Upper lobe of left lung (tissue), 6 donors: ENCODE measurements around the gene GGTLC3. TPM values are rescaled to one million over a fixed set of nuclear protein-coding genes. Genes with fewer than 3 reads are reported as not detected.
A peak's percentile ranks its signal among the peaks of the same experiment; 100 is the strongest.
"Not testable (repeated sequence)": the region's sequence is repeated elsewhere in the genome, so short reads cannot be mapped to it uniquely, and the experiment has no call there.

Source experiments
- ATAC-seq, 2 donors: fragments of 200-7000 bp; cut with Tn5 transposase; one replicate each; pipeline ENCODE4 v1.9.1; 2022; ENCODE audit warnings: mild to moderate bottlenecking in 2 of 2, moderate library complexity in 2 of 2; ENCODE audit not compliant: low FRiP score in 2 of 2
- DNase-seq, 2 donors: peaks; one replicate each; pipeline ENCODE4 v3.0.0-alpha.2; 2019 to 2020
- H3K27ac ChIP-seq, 4 donors: fragments of 200-600 bp; sonication (generic); one replicate each; pipeline ENCODE4 v1.5.1; 2016 to 2019
- H3K27me3 ChIP-seq, 4 donors: fragments of 200-600 bp; sonication (generic); one replicate each; pipeline ENCODE4 v1.5.1; 2017 to 2019
- H3K36me3 ChIP-seq, 4 donors: fragments of 200-600 bp; sonication (generic); one replicate each; pipeline ENCODE4 v1.5.1; 2016 to 2019
- H3K4me1 ChIP-seq, 4 donors: fragments of 200-600 bp; sonication (generic); one replicate each; pipeline ENCODE4 v1.5.1; 2018 to 2019
- H3K4me3 ChIP-seq, 4 donors: fragments of 200-600 bp; sonication (generic); one replicate each; pipeline ENCODE4 v1.5.1; 2017 to 2019; ENCODE audit warnings: mild to moderate bottlenecking in 2 of 4, moderate library complexity in 1 of 4
- H3K9me3 ChIP-seq, 4 donors: fragments of 200-600 bp; sonication (generic); one replicate each; pipeline ENCODE4 v1.5.1; 2018 to 2019
- WGBS, 2 donors: methylation state at CpG; one replicate each; pipeline ENCODE4 v1.1.5; 2017 to 2018; 5-methylcytosine and 5-hydroxymethylcytosine counted together
- total RNA-seq, 6 donors: library from RNA; depleted of rRNA in 4 of 6; stranded (reverse); fragments of >200 nt in 4 of 6; gene quantifications; one replicate each; pipeline versions ENCODE4 v1.1.0 to v1.2.1, GENCODE V29; 2016 to 2021
- donor health status: DM: no; HTN: no; CAD: no; lungs with moderate emphysema.
- donor health status: DM: no; HTN: yes; CAD: no; lungs with severe emphysema.

The GGTLC3 gene
- total RNA-seq, 6 donors from 2014 or later, result 3.0 to 7.2 (median 5.2) TPM; not detected in 1

DNA sequence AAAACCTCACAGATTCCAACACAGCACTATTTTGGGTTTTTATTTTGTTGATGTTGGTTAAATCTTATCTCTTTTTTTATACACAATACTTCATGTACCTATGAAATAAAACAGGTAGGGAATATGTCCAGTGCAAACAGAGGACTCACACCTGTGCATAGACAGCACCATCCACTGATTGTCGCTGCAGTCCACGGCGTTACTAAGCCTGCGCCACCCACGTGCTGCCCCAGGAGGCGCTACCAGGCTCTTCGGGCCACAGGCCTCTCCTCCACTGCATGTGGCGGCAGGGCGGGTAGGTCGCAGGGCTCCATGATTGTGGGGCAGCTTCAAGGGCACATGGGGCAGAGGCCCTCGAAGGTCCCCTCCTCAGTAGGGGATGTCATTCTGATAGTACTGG lies 15.7 kb upstream of the GGTLC3 start:
- not testable (repeated sequence) for H3K27ac ChIP-seq, H3K4me3 ChIP-seq, H3K27me3 ChIP-seq, H3K9me3 ChIP-seq, H3K4me1 ChIP-seq, H3K36me3 ChIP-seq, ATAC-seq, DNase-seq
- WGBS, 2 donors, result no CpG with 5 or more reads among the region's 11 CpGs

DNA sequence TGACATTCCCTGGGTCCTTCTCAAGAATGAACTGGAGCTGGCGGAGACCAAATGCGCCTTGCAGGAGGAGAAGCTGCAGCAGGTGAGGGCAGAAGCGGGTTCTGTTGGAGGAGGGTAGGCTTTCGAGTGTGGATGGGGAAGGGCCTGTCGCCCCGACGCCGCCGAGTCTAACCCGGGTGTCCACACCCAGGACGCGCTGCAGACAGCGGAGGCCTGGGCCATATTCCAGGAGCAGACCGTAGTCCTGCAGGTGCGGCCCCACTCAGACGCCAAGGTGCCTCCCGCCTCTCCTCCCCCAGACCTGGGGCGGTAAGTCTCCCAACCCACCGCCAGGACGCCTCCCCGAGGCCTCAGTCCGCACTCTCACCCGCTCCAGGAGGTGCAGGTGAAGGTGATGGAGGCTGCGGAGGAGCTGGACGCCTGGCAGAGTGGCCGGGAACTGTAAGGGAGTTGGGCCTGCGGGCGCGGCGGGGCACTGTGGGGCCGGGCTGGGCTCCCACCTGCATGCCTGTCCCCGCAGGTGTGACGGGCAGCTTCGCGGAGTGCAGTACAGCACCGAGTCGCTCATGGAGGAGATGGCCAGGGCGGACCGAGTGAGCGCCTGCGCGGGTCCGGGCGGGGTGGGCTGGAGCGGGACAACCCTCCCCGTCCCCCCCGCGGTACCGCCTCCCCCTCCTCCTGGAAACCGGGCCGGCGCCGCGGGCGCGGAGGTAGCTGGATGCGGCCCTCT lies 11.6 kb upstream of the GGTLC3 start:
- peak in 1 of 2 donors; percentile 80 for DNase-seq
- not testable (repeated sequence) for H3K4me1 ChIP-seq, H3K9me3 ChIP-seq, H3K36me3 ChIP-seq, H3K27ac ChIP-seq, H3K27me3 ChIP-seq
- peak overlapping the region in 1 of 4 donors; percentile 16 for H3K4me3 ChIP-seq
- ATAC-seq, result peak; percentile 19 to 35
- WGBS, 2 donors, result no CpG with 5 or more reads among the region's 57 CpGs

DNA sequence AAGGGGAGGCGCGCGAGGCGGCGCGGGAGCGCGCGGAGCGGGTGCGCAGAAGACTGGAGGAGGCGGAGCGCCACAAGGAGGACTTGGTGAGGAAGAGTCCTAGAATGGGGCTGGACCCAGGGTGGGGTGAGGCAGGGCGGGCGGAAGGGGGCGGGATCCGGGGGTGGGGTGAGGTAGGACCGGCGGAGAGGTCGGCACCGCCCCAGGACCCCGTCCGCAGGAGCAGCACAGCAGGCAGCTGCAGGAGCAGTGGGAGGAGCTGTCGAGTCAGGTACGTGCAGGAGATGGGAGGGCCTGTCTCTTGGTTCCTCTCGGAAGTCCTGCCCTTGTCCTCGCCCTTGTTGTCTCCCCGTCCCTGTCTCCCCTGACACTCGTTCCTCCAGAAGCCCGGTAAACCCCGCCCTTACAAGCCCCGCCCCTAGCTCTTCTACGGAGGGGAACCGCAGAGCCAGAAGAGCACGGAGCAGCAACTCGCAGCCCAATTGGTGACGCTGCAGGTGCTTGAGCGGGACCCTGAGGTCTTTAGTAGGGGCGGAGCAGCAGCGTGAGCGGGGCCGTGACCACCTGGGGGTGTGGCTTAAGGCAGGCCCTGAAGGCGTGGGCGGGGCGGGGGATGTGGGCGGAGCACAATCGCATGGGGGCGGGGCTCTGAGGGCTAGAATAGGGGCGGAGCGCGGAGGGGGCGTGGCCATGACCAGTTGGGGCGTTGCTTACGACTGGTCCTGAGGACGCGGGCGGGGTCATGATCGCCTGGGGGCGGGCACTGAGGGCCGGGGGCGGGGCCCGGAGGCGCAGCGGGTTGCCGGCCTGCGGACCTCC lies 10.8 kb upstream of the GGTLC3 start:
- Histone ChIP-seq H3K4me3 (peak overlapping the region in 3 of 4 donors; percentile 34 to 38 (median 35)), H3K27ac (peak overlapping the region in 1 of 4 donors; percentile 63)
- H3K9me3 ChIP-seq, H3K4me1 ChIP-seq, H3K36me3 ChIP-seq, H3K27me3 ChIP-seq: not testable (repeated sequence)
- WGBS, 2 donors, result no CpG with 5 or more reads among the region's 66 CpGs
- DNase-seq (peak; percentile 92 to 98), ATAC-seq (peak; percentile 97 to 100)

DNA sequence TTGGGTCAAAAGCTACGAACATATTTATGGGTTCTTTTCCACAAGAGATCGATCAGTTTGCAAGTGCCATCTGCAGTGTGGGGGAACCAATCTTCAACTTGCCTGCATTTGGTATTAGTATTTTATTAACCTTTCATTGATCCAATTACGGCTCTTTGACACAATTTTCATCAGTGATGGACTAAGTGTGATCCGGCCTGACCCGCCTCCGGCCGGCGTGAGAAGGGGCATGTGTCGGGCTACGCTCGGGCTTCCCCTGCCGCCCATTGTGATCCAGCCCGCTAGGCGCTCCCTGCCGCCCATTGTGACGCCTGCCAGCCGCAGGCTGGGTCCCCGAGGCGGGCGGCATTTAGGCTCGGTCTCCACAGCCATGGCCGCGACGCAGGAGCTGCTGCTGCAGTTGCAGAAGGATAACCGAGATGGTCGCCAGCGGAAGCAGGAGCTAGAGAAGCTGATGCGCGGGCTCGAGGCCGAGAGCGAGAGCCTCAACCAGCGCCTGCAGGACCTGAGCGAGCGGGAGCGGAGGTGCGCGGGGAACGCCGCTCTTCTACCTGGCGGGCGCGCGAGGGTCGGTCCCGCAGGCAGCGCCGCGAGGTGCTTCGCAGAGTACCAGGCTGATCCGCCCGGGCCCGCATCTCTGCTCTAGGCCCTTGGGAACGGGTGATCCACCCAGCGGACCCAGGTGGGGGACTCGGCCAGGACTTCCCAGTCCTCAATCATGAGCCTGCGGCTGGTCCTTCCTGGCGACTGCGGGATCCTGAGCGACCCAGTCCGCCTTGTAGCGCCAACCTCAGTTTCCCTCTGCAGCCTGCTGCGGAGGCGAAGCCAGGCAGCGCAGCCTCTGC lies 10.0 kb upstream of the GGTLC3 start, which contains the start of gene TMEM191B:
Gene TMEM191B (plus strand): TSS at position 51 of the 845 bp plus-strand sequence. CDS start 179 bp downstream, at position 230.
- ATAC-seq (peak; percentile 20 to 32), DNase-seq (peak in 1 of 2 donors; percentile 71)
- not testable (repeated sequence) for H3K27me3 ChIP-seq, H3K36me3 ChIP-seq, H3K9me3 ChIP-seq, H3K4me1 ChIP-seq
- H3K4me3 ChIP-seq, result peak within 1 kb of the TSS in 3 of 4 donors; percentile 34 to 38 (median 35)
- peak within 1 kb of the TSS in 1 of 4 donors; percentile 63 for H3K27ac ChIP-seq
- WGBS, 2 donors, result no CpG with 5 or more reads among the region's 65 CpGs

DNA sequence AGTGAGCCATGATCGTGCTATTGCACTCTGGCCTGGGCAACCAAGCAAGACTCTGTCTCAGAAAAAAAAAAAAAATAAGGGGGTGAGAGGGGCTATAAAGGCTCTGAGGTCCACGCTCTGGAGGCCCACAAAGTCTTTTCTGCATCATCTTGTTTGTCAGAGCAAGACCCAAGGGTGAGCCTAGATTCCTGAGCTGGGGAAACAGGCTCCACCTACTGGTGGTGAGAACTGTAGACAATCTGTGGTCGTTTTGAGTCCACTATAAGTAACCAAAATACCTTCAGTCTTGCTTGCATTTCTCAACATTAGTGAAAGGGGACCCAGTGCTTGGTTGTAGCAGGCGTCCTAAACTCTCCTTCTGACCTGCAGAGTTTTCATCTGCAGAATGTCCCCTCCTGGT lies 5.4 kb upstream of the GGTLC3 start:
- ATAC-seq, H3K27ac ChIP-seq, H3K36me3 ChIP-seq, H3K4me1 ChIP-seq, H3K9me3 ChIP-seq, H3K4me3 ChIP-seq, DNase-seq, H3K27me3 ChIP-seq: not testable (repeated sequence)
- no CpG with 5 or more reads among the region's 4 CpGs for whole genome bisulfite sequencing, 2 donors

DNA sequence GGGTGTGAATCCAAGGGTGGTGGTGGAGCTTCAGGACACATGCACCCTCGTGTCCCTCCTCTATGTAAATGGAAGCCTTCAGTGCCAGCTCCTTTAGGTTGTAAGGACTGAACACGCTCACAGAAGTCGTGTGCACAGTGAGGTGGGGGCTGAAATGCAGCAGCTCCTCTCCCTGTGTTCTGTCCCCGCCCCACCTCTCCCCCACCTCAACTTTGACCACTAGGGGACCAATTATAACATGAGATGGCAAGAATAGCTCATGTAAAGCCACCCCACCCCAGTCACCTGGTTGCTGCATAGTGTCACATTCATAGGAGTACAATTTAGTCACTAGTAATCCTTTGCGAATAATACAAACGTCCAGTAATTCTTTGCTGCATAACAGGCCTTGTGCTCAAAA lies 4.8 kb upstream of the GGTLC3 start:
- not testable (repeated sequence) for H3K9me3 ChIP-seq, H3K4me1 ChIP-seq, DNase-seq, H3K27ac ChIP-seq, ATAC-seq, H3K4me3 ChIP-seq, H3K36me3 ChIP-seq, H3K27me3 ChIP-seq
- no CpG with 5 or more reads among the region's 6 CpGs for WGBS, 2 donors

DNA sequence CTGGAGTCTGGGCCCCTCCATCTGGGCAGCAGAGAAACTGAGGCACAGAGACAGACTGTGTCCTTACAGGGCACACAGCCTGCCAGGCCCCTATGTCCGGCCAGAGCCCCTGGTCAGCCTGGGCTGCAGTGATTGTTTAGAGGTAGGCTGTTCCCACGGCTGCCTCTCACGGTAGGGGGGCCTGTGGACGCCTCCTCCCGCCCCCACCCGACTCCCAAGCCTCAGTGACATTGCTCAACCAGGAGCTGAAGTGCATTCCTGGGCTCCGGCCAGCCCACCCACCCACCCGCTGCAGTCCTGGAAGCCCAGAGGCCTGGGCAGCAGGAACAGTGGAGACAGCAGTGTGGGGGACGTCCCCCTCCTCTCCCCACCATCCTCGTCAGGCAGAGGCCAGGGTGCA lies 4.5 kb downstream of the GGTLC3 start:
- not testable (repeated sequence) for H3K27ac ChIP-seq, H3K4me3 ChIP-seq, H3K9me3 ChIP-seq, H3K36me3 ChIP-seq, ATAC-seq, H3K4me1 ChIP-seq, H3K27me3 ChIP-seq
- WGBS, 2 donors, result no CpG with 5 or more reads among the region's 10 CpGs
- DNase-seq, result peak in 1 of 2 donors; percentile 38

DNA sequence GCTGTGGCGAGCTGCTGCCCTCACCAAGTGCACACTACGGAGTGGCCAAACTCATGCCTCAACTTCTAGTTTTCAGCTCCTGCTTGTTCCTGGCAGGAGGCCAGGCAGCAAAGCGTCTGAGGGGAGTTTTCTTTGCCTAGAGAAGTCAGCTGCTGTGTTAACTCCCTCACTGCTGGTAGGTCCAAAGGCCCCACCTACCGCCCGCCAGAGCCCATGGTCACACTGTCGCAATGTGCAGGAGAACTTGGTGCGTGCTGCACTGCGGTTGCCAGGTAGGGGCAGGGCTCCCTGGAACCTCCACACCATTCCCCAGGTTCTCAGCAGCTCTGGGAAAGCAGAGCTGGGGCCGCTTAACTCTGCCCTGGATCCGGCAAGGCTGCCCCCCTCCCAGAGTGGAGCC lies 5.6 kb downstream of the GGTLC3 start:
- no CpG with 5 or more reads among the region's 10 CpGs for WGBS, 2 donors
- ATAC-seq, DNase-seq: not testable (repeated sequence)

DNA sequence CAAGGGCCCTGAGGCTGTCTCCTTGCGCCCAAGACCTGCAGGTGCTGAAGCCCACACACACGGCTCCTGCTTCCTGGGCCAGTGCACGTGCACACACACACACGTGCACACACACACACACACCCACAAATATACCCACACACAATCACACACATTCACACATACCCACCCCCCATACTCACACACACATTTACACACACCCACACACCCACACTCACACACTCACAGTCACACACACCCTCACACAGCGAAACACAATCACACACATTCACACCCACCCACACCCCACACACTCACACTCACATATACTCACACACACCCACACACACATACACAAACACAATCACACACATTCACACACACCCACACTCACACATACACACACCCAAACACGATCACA lies 6.6 kb downstream of the GGTLC3 start:
- not testable (repeated sequence) for H3K27me3 ChIP-seq, H3K27ac ChIP-seq, H3K4me3 ChIP-seq, H3K9me3 ChIP-seq, H3K36me3 ChIP-seq, ATAC-seq, H3K4me1 ChIP-seq
- peak in 1 of 2 donors; percentile 48 for DNase-seq
- WGBS, 2 donors, result 70 to 79% methylated on average over 6 of the region's 6 CpGs

More for the DNA sequence above, 5.6 kb downstream of the GGTLC3 start:
- H3K4me3 ChIP-seq, H3K36me3 ChIP-seq, H3K9me3 ChIP-seq, H3K4me1 ChIP-seq, H3K27ac ChIP-seq, H3K27me3 ChIP-seq: not testable (repeated sequence)

DNA sequence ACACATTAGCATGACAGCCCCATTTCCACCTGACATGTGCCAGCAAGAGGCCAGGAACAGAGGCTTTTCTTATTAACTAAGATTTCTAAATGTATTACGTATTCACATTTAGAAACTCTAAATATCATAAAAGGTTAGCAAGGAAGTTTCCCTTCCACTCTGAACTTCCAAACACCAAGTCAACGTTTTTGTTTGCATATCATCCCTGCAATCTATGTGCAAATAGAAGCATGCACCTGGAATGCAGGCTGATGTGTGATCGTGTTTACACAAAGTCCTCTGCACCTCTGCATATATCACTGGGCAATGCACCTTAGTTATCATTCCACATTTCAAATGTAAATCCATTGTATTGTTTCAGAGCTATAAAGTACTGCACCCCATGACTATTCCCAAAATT lies 21.7 kb downstream of the GGTLC3 start:
- not testable (repeated sequence) for DNase-seq, H3K9me3 ChIP-seq, ATAC-seq, H3K4me1 ChIP-seq, H3K4me3 ChIP-seq, H3K27ac ChIP-seq, H3K36me3 ChIP-seq, H3K27me3 ChIP-seq
- no CpG with 5 or more reads among the region's 3 CpGs for WGBS, 2 donors
